Right forelimb (tissue), 1 donor: ENCODE measurements around the gene TOX2.

Source experiments
- DNase-seq: peaks from one replicate; pipeline ENCODE4 v3.0.0-alpha.2; 2018

Gene TOX2

GRCh38 chr20:44085616-44086434 lies 171.2 kb downstream of the TOX2 start:
- DNase-seq, result no peak

GRCh38 chr20:44087051-44087856 lies 172.6 kb downstream of the TOX2 start:
- no peak for DNase-seq

GRCh38 chr20:44087857-44088120 lies 173.1 kb downstream of the TOX2 start:
- no peak for DNase-seq

GRCh38 chr20:44089987-44090674 lies 175.5 kb downstream of the TOX2 start:
- no peak for DNase-seq

- no peak for DNase-seq
Observed at GRCh38 chr20:44091026-44091425, 176.4 kb downstream of the TOX2 start.

GRCh38 chr20:44092551-44093248 lies 178.0 kb downstream of the TOX2 start:
- no peak for DNase-seq

- no peak for DNase-seq
Observed at GRCh38 chr20:44093249-44093582, 178.6 kb downstream of the TOX2 start.

GRCh38 chr20:44095831-44096230 lies 181.2 kb downstream of the TOX2 start:
- DNase-seq, result no peak

GRCh38 chr20:44097521-44098255 lies 183.0 kb downstream of the TOX2 start:
- DNase-seq, result no peak

GRCh38 chr20:44098256-44098630 lies 183.6 kb downstream of the TOX2 start:
- no peak for DNase-seq

GRCh38 chr20:44098657-44099056 lies 184.0 kb downstream of the TOX2 start:
- DNase-seq, result no peak

- DNase-seq, result no peak
Observed at GRCh38 chr20:44099832-44100231, 185.2 kb downstream of the TOX2 start.

GRCh38 chr20:44102582-44102981 lies 187.9 kb downstream of the TOX2 start:
- no peak for DNase-seq

GRCh38 chr20:44104798-44105517 lies 190.3 kb downstream of the TOX2 start:
- no peak for DNase-seq

- no peak for DNase-seq
Observed at GRCh38 chr20:44106615-44107014, 192.0 kb downstream of the TOX2 start.

- DNase-seq, result no peak
Observed at GRCh38 chr20:44109951-44110361, 195.3 kb downstream of the TOX2 start.

GRCh38 chr20:44110816-44111568 lies 196.3 kb downstream of the TOX2 start:
- no peak for DNase-seq

- no peak for DNase-seq
Observed at GRCh38 chr20:44111712-44112335, 197.2 kb downstream of the TOX2 start.

- DNase-seq, result no peak
Observed at GRCh38 chr20:44112456-44112855, 197.8 kb downstream of the TOX2 start.

GRCh38 chr20:44112889-44113617 lies 198.4 kb downstream of the TOX2 start:
- no peak for DNase-seq
